AG10803 (cell line): ENCODE measurements around the gene VANGL2.

Source experiments
- DNase-seq: peaks from one replicate; pipeline ENCODE4 v3.0.0; 2010; ENCODE audit warnings: low read depth
- H3K4me3 ChIP-seq: 2 replicates; pipeline ENCODE4 v1.5.1; 2011; ENCODE audit warnings: mild to moderate bottlenecking, low read length, control low read depth
- TF ChIP-seq, protein P1 (sequence below): conservative IDR thresholded peaks from 2 replicates; pipeline ENCODE4 v1.5.1; 2011; ENCODE audit warnings: mild to moderate bottlenecking, low read length, control low read depth, inconsistent platforms

The VANGL2 gene

DNA sequence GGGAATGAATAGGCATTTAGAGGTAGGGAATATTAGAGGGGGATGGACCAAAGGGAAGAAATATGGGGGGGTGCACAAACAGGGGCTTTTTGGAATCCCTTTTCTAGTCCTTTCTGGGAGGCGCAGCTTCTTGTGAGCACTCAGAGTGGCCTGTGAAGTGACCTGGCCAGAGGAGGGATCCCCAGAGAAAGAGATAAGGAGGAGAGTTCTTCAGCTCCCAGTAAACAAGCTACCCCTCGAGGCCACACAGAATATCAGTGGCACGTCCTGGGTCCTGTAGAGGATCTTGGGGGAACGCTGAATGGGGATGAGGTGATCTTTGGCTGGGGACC lies 19.4 kb downstream of the VANGL2 start:
- no peak overlapping the region for H3K4me3 ChIP-seq
- TF ChIP-seq, protein P1, sequence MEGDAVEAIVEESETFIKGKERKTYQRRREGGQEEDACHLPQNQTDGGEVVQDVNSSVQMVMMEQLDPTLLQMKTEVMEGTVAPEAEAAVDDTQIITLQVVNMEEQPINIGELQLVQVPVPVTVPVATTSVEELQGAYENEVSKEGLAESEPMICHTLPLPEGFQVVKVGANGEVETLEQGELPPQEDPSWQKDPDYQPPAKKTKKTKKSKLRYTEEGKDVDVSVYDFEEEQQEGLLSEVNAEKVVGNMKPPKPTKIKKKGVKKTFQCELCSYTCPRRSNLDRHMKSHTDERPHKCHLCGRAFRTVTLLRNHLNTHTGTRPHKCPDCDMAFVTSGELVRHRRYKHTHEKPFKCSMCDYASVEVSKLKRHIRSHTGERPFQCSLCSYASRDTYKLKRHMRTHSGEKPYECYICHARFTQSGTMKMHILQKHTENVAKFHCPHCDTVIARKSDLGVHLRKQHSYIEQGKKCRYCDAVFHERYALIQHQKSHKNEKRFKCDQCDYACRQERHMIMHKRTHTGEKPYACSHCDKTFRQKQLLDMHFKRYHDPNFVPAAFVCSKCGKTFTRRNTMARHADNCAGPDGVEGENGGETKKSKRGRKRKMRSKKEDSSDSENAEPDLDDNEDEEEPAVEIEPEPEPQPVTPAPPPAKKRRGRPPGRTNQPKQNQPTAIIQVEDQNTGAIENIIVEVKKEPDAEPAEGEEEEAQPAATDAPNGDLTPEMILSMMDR = no peak
- DNase-seq = no peak

DNA sequence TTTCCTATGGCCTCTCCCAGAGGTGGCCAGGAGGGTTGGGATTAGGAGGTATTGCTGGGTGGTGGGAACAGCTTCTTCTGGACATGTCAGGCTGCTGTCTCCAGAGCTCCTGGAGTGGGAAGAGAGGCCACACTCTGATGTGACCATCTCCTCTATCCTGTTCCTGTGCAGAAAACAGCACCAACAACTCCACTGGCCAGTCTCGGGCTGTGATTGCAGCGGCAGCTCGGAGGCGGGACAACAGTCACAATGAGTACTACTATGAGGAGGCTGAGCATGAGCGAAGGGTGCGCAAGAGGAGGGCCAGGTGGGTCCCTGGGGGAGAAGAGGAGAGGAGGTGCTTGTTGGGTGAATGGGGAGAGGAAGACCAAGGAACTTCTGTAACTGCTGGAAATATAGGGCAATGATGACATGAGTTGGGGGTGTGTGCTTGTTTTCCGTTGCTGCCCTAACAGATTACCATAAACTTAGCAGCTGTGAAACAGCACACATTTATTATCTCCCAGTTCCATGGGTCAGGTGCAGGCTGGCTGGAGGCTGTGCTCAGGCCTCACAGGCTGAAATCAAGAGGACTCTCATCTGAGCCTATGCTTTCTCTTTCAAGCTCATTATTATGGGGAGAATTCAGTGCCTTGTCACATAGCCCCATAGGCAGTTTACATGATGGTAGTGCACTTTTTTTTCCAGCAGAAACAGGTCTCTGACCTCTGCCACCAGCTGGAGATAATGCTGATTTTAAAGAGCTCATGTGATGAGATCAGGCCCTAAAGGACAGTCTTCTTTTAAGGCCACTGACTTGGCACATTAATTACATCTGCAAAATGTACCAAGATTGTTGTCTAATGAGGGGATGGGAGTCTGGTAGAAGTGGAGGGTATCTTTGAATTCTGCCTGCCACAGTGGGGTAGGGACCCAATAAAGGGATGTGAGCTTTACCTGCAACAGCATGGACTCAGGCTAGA lies 20.8 kb downstream of the VANGL2 start:
- TF ChIP-seq, protein P1 = no peak
- no peak for DNase-seq
- H3K4me3 ChIP-seq = no peak overlapping the region

DNA sequence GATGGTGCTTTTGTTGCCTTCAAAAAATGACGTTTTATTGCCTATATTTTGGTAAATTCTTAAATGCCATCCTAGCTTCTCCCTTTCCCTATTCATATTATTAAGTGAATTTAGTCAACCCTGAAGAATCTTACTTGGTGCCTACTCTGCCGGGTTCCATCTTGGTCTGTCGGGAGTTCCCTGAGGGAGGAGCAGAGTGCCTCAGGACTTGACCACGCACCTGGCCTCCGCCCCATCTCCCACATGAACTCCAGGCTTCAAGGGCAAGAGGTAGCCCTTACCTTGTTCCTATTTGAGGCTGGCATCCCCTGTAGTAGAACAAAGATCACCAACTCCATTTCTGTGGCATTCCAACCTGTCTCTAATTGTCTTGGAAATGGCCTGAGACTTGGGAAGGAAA lies 21.5 kb downstream of the VANGL2 start:
- no peak for DNase-seq
- TF ChIP-seq, protein P1 = no peak
- no peak overlapping the region for H3K4me3 ChIP-seq

DNA sequence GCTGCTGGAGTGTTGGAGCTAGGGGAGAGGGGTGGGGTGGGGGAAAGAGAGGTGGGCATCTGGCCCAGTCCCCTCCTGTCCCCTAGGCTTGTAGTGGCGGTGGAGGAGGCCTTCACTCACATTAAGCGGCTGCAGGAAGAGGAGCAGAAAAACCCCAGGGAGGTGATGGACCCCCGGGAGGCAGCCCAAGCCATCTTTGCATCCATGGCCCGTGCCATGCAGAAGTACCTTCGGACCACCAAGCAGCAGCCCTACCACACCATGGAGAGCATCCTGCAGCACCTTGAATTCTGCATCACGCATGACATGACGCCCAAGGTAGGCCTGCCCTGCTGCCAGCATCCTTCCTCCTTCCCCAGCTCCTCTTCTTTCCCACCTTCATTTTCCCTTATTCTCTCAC lies 23.6 kb downstream of the VANGL2 start:
- H3K4me3 ChIP-seq = no peak overlapping the region
- TF ChIP-seq, protein P1 = no peak
- no peak for DNase-seq

DNA sequence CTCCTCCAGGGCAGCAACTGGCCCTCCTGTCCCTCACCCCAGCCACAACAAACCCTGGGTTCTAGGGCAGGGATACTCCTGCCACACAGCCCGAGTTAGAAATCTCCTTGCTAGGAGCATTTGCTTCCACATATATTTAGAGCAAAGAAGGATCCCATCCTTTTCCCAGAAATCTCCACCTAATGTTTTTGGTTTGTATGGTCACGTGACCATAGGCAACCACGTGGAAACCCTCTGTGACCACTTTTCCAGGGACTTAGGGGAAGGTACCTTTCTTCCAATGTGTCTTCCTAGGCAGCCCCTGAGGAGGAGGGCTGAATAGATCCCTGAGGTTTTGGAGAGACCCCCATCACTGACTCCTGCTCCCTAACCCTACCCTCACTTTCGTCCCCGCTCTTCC lies 25.5 kb downstream of the VANGL2 start:
- H3K4me3 ChIP-seq = no peak overlapping the region
- no peak for DNase-seq
- TF ChIP-seq, protein P1 = no peak

DNA sequence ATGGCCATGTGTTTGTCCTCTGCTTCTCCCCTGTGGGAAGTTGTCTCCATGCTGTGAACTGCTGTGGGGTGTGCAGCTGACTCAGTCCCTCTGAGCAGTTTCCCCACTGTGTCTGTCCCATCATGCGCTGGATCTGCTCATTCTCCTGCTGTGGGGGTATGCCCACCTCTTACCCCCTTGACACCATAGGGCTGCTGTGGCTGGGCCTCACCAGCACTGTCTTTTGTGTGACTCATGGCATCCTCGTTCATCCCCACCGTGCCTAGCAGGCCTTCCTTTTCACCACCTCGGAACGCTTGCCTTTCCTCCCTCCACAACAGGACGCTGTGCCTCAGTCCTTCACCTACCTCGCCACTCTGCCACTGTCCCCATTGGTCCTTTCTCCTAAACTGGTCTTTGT lies 27.3 kb downstream of the VANGL2 start:
- DNase-seq = no peak
- TF ChIP-seq, protein P1 = no peak
- H3K4me3 ChIP-seq = no peak overlapping the region

DNA sequence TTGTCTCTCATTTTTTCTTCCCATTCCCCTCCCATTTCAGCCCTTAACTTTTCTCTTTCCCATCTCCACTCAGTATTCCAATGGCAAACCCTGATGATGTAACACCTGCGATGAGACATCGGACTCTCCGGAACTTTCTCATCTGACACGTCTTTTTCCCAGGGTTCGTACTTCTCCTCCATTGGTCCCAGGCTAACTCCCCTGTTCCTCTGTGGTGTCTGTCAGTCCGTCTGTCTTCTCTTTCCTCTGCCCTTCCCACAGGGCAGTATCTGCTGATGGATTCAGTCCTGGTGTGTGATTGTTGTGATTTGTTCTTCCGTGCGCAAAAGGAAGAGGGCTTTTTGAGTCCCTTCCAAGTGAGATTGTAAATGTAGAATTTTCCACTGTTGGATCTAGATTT lies 27.7 kb downstream of the VANGL2 start:
- TF ChIP-seq, protein P1 = no peak

More for the DNA sequence above, 27.7 kb downstream of the VANGL2 start:
- H3K4me3 ChIP-seq = no peak overlapping the region
- DNase-seq = no peak
